ENCODE measurements around the gene FANCE. TPM values are rescaled to one million over a fixed set of nuclear protein-coding genes. Genes with fewer than 3 reads are reported as not detected.

FANCE gene
- total and polyA plus RNA-seq, 9 of the 15 experiments (the other 6 are each of a cell fraction or from before 2014, with no cell fraction given) = 5.7 to 30.2 (median 17.0) TPM

DNA sequence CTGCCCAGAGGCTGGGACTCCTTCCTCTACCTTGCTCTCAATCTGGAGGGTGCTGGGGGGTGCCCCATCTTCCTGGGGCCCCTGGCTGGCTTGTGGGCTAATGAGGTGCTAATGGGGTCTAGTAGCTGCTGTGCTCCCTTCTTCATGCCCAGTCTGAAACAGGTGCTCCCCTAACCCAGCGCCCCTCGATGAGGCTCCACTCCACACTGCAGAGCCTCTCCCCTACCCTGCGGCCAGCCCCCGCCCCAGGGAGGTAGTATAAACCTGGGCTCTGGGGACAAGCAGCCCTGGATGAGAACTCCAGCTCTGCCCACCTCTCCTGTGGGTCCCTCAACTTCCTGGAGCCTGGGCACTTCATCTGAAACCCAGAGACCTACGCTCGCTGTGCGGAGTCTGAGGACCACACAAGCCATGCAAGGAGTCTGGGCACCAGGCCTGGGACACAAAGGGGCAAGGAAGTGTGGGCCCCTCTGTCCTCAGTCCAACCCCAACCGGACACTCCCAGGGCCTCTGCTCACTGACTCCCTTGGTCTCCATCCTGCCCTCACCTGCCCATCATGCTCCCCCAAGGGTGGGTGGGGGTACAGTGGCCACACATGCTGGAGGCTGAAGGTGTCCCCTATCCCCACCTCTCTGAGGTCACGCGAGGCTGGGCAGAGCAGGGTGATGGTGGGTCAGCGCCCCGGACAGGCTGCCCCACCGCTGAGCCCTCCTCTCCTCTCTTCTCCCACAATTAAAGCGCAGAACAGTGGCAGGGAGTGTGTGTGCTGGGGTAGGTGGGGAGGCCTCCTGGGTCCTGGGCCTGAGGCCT is 22.2 kb downstream of the FANCE start (continued):
- TF ChIP-seq NUFIP1 (IDR thresholded peaks at IDR 0.05; ENCODE audit: partially characterized antibody) = no peak
- peak; percentile 1 for TF ChIP-seq KDM5B (IDR thresholded peaks at IDR 0.05; ENCODE audit: insufficient replicate concordance, low read depth, low read length)
- TF ChIP-seq POLR2G (IDR thresholded peaks at IDR 0.05; ENCODE audit: low read depth, low read length) = peak; percentile 82
- 0 out of 2 replicates have a peak, but pooled peaks have one; percentile 28 for TF ChIP-seq ZBTB7A (IDR thresholded peaks at IDR 0.05; ENCODE audit: borderline replicate concordance, control insufficient read depth, low read depth, low read length)
- TF ChIP-seq SIRT6 (IDR thresholded peaks at IDR 0.05; ENCODE audit: low read depth, low read length) = peak; percentile 2
- TF ChIP-seq ARHGAP35 (IDR thresholded peaks at IDR 0.05; ENCODE audit: partially characterized antibody) = no peak
- peak; percentile 26 for TF ChIP-seq SUPT5H (IDR thresholded peaks at IDR 0.05)
- TF ChIP-seq, protein P1, sequence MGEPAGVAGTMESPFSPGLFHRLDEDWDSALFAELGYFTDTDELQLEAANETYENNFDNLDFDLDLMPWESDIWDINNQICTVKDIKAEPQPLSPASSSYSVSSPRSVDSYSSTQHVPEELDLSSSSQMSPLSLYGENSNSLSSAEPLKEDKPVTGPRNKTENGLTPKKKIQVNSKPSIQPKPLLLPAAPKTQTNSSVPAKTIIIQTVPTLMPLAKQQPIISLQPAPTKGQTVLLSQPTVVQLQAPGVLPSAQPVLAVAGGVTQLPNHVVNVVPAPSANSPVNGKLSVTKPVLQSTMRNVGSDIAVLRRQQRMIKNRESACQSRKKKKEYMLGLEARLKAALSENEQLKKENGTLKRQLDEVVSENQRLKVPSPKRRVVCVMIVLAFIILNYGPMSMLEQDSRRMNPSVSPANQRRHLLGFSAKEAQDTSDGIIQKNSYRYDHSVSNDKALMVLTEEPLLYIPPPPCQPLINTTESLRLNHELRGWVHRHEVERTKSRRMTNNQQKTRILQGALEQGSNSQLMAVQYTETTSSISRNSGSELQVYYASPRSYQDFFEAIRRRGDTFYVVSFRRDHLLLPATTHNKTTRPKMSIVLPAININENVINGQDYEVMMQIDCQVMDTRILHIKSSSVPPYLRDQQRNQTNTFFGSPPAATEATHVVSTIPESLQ (CRISPR knock-in tag; IDR thresholded peaks at IDR 0.05) = no peak
- peak; percentile 65 for TF ChIP-seq RBM22 (IDR thresholded peaks at IDR 0.05; ENCODE audit: low read depth, low read length, poor library complexity, severe bottlenecking)
- TF ChIP-seq POLR2B (IDR thresholded peaks at IDR 0.05; ENCODE audit: low read depth, partially characterized antibody) = peak; percentile 37
- 0 out of 2 replicates have a peak, but pooled peaks have one; percentile 27 for TF ChIP-seq POLR2AphosphoS5 (IDR thresholded peaks at IDR 0.05; ENCODE audit: control insufficient read depth, insufficient read depth, low read depth, low read length)
- no peak for TF ChIP-seq ADNP (tag; IDR thresholded peaks at IDR 0.05)
